Vagina (tissue), 2 donors: ENCODE results near the gene TEC.

Experiments
- CTCF ChIP-seq, 3 experiments: fragments of 450-650 bp in 2 of 3; fragments of 200-600 bp in 1 of 3; sonication (generic) in 1 of 3; IDR thresholded peaks; one replicate each; pipeline ENCODE4 v1.5.1; 2017 to 2019; ENCODE audit warnings: antibody characterized with exemption in 3 of 3, mild to moderate bottlenecking in 2 of 3, moderate library complexity in 2 of 3
- POLR2A ChIP-seq, 2 donors: fragments of 450-650 bp; IDR thresholded peaks; one replicate each; pipeline ENCODE4 v1.6.1; 2017; ENCODE audit warnings: antibody characterized with exemption in 2 of 2, mild to moderate bottlenecking in 2 of 2, moderate library complexity in 2 of 2
- POLR2AphosphoS5 ChIP-seq, 2 donors: sonication (generic); formaldehyde crosslinking; IDR thresholded peaks; one replicate each; pipeline ENCODE4 v1.9.0; 2017; ENCODE audit warnings: antibody characterized with exemption in 2 of 2, mild to moderate bottlenecking in 2 of 2, low read depth in 1 of 2; ENCODE audit not compliant: insufficient read depth in 1 of 2

- TF ChIP-seq POLR2AphosphoS5 (IDR thresholded peaks at IDR 0.05; ENCODE audit: insufficient read depth in 1 of 2, low read depth in 1 of 2) (no peak), CTCF (IDR thresholded peaks at IDR 0.05) (no peak), POLR2A (IDR thresholded peaks at IDR 0.05) (no peak)
Observed at GRCh38 chr4:48095441-48095840, 174.2 kb downstream of the TEC start.
